ENCODE results near the gene MORN2. TPM values are rescaled to one million over a fixed set of nuclear protein-coding genes. Genes with fewer than 3 reads are reported as not detected.

The MORN2 gene
- total RNA-seq, 4 donors from 2014 or later = 6.1 to 17.2 (median 10.3) TPM

DNA sequence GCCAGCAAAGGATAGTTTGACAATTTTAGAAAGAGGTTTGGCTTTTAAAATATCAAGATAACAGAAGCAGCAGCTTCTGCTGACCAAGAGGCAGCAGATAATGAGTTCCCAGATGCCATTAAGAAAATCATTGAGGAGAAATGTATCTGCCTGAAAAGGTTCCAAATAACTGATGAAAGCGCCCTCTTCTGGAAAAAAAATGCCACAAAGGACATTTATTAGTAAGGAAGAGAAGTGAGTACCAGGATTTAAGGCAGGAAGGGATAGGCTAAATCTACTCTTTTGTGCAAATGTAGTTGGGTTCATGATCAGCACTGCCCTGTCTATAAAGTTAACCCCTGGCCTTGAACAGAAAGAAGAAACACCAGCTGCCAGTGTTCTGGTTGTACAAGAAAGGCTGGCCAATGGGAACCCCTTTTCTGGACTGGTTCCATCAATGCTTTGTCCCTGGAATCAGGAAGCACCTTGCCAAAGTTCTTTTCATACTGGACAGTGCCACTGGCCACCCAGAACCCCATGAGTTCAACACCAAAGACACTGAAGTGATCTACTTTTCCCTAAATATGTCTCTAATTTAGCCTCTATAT is 40.7 kb upstream of the MORN2 start:
- peak in 1 of 2 donors; percentile 29 for DNase-seq (ENCODE audit: low spot score in 2 of 2)
- H3K9me3 ChIP-seq = no peaks in the 10 kb centered on the region
- H3K27ac ChIP-seq = peak overlapping the region in 1 of 4 donors; percentile 28
- 25 to 36% methylated on average over 1 of the region's 1 CpG for WGBS, 2 donors
- TF ChIP-seq, protein P1, sequence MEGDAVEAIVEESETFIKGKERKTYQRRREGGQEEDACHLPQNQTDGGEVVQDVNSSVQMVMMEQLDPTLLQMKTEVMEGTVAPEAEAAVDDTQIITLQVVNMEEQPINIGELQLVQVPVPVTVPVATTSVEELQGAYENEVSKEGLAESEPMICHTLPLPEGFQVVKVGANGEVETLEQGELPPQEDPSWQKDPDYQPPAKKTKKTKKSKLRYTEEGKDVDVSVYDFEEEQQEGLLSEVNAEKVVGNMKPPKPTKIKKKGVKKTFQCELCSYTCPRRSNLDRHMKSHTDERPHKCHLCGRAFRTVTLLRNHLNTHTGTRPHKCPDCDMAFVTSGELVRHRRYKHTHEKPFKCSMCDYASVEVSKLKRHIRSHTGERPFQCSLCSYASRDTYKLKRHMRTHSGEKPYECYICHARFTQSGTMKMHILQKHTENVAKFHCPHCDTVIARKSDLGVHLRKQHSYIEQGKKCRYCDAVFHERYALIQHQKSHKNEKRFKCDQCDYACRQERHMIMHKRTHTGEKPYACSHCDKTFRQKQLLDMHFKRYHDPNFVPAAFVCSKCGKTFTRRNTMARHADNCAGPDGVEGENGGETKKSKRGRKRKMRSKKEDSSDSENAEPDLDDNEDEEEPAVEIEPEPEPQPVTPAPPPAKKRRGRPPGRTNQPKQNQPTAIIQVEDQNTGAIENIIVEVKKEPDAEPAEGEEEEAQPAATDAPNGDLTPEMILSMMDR (IDR thresholded peaks at IDR 0.05) = peak in 1 of 5 experiments; percentile 11
- no peak for TF ChIP-seq EP300 (IDR thresholded peaks at IDR 0.05)
- no peak for TF ChIP-seq POLR2A (IDR thresholded peaks at IDR 0.05)
- H3K36me3 ChIP-seq = peaks cover 0 to 76% (median 0%) of the 10 kb centered on the region in 3 donors
- no peaks in the 10 kb centered on the region for H3K4me1 ChIP-seq
- no peak overlapping the region for H3K4me3 ChIP-seq
- H3K27me3 ChIP-seq = no peaks in the 10 kb centered on the region

DNA sequence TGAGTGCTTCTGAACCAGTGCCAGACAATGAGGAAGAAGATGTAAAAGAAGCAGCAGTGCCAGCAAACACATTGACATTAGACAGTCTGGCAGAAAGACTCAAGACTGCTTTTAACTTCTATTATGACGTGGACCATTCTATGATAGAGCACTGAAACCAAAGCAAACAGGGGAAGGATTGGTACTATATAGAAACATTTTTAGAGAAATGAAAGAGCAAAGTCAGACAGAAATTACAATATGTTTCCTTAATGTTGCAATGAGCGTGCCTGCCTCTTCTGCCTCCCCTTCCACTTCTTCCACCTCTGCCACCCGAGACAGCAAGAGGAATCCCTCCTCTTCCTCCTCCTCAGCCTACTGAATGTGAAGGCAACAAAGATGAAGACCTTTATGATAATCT is 39.8 kb upstream of the MORN2 start:
- peaks cover 0 to 76% (median 0%) of the 10 kb centered on the region in 3 donors for H3K36me3 ChIP-seq

GRCh38 chr2:38836791-38837190 is 39.0 kb upstream of the MORN2 start:
- DNase-seq (ENCODE audit: low spot score in 2 of 2) = no peak
- no peaks in the 10 kb centered on the region for H3K4me1 ChIP-seq
- H3K4me3 ChIP-seq = no peak overlapping the region
- H3K9me3 ChIP-seq = no peaks in the 10 kb centered on the region
- WGBS, 2 donors = 83 to 92% methylated on average over 2 of the region's 2 CpGs
- peaks cover 0 to 83% (median 0%) of the 10 kb centered on the region in 3 donors for H3K36me3 ChIP-seq
- no peaks in the 10 kb centered on the region for H3K27me3 ChIP-seq
- TF ChIP-seq, protein P1 (IDR thresholded peaks at IDR 0.05) = no peak
- TF ChIP-seq POLR2A (IDR thresholded peaks at IDR 0.05) (no peak), EP300 (IDR thresholded peaks at IDR 0.05) (no peak)
- no peak overlapping the region for H3K27ac ChIP-seq

More for the DNA sequence above, 39.8 kb upstream of the MORN2 start:
- no peak for DNase-seq (ENCODE audit: low spot score in 2 of 2)
- H3K27ac ChIP-seq = no peak overlapping the region
- H3K4me3 ChIP-seq = no peak overlapping the region
- no peak for TF ChIP-seq POLR2A (IDR thresholded peaks at IDR 0.05)
- peak in 1 of 2 donors; percentile 67 for TF ChIP-seq EP300 (IDR thresholded peaks at IDR 0.05)
- TF ChIP-seq, protein P1 (IDR thresholded peaks at IDR 0.05) = no peak
- no peaks in the 10 kb centered on the region for H3K4me1 ChIP-seq
- no peaks in the 10 kb centered on the region for H3K9me3 ChIP-seq
- H3K27me3 ChIP-seq = no peaks in the 10 kb centered on the region
- 80 to 83% methylated on average over 3 of the region's 3 CpGs for WGBS, 2 donors

- WGBS, 2 donors = 81 to 90% methylated on average over 3 of the region's 3 CpGs
- Histone ChIP-seq H3K4me1 (no peaks in the 10 kb centered on the region), H3K36me3 (peaks cover 0 to 91% (median 0%) of the 10 kb centered on the region in 3 donors), H3K27me3 (no peaks in the 10 kb centered on the region), H3K9me3 (no peaks in the 10 kb centered on the region), H3K4me3 (no peak overlapping the region), H3K27ac (no peak overlapping the region)
- TF ChIP-seq EP300 (IDR thresholded peaks at IDR 0.05) = no peak
- no peak for TF ChIP-seq POLR2A (IDR thresholded peaks at IDR 0.05)
- DNase-seq (ENCODE audit: low spot score in 2 of 2) = no peak
These were observed 25.7 kb upstream of the MORN2 start for GRCh38 chr2:38850045-38850444.

DNA sequence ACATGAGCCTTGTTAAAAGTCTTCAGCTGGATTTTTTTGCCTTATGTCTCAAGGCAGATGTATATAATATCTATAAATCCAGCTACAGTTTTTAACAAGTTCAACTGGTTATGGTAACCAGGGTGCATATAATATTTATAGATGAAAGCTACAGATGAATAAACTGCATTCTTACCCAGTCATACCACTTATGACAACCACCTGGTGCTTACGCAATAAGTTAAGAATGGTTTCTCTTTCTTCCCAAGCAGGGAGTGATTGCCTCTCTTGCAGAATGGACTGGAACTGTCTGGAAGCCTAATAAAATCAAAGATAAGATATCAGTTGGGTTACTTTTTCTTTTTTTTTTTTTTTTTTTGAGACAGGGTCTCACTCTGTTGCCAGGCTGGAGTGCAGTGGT is 19.6 kb upstream of the MORN2 start:
- no peaks in the 10 kb centered on the region for H3K4me1 ChIP-seq
- no peaks in the 10 kb centered on the region for H3K27me3 ChIP-seq
- no peak for DNase-seq (ENCODE audit: low spot score in 2 of 2)
- no peak overlapping the region for H3K4me3 ChIP-seq
- H3K36me3 ChIP-seq = peaks cover 0 to 100% (median 0%) of the 10 kb centered on the region in 3 donors
- TF ChIP-seq POLR2A (IDR thresholded peaks at IDR 0.05) = no peak
- TF ChIP-seq, protein P1 (IDR thresholded peaks at IDR 0.05) = no peak
- TF ChIP-seq EP300 (IDR thresholded peaks at IDR 0.05) = no peak
- 97 to 100% methylated on average over 1 of the region's 1 CpG for WGBS, 2 donors
- H3K27ac ChIP-seq = no peak overlapping the region
- no peaks in the 10 kb centered on the region for H3K9me3 ChIP-seq
